DMS53 (cell line): ENCODE data around the gene LRBA.
"Not testable (repeated sequence)": the region's sequence is repeated elsewhere in the genome, so short reads cannot be mapped to it uniquely, and the experiment has no call there.

Source experiments
- DNase-seq: peaks from one replicate; lab custom pipeline; 2025; lab: John Stamatoyannopoulos, UW

LRBA gene, protein sequence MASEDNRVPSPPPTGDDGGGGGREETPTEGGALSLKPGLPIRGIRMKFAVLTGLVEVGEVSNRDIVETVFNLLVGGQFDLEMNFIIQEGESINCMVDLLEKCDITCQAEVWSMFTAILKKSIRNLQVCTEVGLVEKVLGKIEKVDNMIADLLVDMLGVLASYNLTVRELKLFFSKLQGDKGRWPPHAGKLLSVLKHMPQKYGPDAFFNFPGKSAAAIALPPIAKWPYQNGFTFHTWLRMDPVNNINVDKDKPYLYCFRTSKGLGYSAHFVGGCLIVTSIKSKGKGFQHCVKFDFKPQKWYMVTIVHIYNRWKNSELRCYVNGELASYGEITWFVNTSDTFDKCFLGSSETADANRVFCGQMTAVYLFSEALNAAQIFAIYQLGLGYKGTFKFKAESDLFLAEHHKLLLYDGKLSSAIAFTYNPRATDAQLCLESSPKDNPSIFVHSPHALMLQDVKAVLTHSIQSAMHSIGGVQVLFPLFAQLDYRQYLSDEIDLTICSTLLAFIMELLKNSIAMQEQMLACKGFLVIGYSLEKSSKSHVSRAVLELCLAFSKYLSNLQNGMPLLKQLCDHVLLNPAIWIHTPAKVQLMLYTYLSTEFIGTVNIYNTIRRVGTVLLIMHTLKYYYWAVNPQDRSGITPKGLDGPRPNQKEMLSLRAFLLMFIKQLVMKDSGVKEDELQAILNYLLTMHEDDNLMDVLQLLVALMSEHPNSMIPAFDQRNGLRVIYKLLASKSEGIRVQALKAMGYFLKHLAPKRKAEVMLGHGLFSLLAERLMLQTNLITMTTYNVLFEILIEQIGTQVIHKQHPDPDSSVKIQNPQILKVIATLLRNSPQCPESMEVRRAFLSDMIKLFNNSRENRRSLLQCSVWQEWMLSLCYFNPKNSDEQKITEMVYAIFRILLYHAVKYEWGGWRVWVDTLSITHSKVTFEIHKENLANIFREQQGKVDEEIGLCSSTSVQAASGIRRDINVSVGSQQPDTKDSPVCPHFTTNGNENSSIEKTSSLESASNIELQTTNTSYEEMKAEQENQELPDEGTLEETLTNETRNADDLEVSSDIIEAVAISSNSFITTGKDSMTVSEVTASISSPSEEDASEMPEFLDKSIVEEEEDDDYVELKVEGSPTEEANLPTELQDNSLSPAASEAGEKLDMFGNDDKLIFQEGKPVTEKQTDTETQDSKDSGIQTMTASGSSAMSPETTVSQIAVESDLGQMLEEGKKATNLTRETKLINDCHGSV (N-terminal part only)

DNA sequence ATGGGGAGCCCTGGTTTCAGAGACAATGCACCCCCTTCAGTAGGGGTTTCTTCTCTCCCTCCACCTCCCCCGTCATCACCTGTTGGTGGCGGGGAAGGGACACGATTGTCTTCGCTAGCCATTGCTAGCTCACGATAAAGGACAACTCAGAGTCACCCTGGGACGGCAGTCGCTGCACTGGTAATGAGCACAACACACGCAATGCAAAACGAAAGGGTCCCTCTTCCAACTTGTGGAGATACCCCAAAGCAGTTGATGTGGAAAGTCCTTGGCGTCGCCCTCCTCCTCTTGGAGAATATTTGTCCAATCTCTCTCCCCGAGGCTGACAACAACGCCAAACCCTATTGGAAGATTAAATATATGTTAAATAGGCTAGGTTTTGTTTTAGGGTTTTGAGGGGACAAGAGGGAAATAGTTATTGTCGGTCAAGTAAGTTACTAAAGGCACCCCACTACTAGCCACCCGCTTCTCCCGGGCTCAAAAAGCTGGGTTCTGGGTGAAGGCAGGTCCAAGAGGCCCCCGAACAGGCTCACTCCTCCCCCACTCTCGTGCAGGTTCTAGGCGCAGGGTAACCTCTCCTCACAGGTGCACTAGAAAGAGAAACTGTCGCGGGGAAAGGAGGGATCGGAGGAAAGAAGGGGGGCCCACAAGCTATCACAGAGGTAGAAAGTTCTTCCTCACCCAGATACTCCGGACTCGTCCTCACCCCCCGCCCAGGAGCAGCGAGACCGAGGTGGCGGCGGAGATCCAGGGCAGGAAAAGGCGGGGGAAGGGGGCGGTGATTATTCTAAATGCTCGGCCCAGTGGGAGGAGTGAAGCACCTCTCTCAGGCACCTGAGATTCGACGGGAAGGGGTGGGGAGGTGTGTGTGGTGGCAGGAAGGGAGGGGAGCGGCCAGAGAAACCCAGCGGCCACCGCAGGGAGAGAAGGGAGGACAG, at the start of gene LRBA:
LRBA (minus strand) TSS at position 764 of the 938 bp plus-strand sequence; CDS start at position 122, 642 bp downstream.
- DNase-seq, result peak; percentile 96

DNA sequence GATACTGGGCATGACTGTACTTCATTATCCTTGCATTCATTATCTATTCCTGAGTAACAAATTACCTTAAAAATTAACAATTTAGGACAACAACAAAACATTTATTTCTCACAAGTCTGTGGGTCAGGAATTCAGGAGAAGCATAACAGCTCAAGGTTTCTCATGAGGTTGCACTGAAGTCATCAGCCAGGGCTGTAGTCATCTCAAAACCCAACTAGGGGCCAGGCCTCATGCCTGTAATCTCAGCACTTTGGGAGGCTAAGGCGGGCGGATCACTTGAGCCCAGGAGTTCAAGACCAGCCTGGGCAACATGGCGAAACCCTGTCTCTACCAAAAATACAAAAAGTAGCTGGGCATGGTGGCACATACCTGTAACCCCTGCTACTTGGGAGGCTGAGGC, 48.1 kb upstream of the LRBA start:
- not testable (repeated sequence) for DNase-seq

DNA sequence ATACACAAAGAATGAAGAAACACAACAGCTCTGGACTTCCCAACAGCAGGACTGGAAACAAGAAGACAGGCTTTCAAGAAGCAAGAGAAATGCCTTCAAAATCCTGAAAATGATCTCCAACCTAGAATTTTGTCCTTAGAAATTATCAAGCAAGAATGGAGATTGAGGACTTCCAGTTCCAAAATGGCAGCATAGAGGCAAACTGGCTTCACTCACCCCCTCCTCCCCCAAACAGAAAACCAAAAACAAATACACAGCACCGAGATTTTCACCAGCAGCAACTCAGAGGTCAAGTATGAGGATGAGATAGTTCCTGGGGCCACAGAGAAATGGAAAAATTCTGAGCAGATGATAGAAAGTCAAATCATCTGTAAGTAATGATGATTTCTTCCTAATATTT, 40.5 kb upstream of the LRBA start:
- no peak for DNase-seq

DNA sequence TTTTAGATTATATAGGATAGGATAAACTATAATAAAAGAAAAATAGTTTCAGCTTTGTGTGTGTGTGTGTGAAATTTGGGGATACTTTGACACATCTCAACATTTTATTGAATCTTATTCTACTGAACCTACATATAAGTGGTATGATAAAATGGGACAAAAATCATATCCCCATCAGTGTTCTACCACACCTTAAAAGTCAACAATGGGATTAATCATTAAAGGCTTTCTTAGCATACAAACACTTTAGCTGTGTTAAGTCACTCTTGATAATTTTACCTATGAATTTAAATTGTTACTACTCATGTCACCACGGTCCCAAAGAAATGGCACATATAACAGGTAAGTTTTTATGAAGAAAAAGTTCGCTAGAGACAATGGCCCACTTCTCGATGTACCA, 37.7 kb upstream of the LRBA start:
- peak; percentile 34 for DNase-seq

DNA sequence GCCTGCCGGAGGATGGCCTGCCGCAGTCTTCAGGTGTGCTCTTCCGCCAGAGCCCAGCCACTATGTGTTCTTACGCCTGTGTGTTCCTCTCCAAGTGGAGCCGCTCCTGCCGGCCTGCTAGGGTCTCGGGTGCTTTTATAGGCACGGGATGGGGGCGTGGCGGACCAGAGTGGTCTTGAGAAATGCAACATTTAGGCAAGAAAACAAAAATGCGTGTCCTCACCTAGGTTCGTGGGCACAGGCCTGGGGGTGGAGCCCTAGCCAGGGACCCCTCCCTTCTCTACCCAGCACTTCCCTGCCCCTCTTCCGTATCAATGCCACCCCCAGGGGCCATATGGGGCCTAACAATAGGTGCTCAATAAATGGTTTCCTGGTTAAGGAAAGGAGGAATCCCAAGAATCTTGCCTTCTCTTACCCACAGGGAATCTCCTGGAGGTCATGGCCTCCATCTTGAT, 34.4 kb upstream of the LRBA start:
- no peak for DNase-seq

DNA sequence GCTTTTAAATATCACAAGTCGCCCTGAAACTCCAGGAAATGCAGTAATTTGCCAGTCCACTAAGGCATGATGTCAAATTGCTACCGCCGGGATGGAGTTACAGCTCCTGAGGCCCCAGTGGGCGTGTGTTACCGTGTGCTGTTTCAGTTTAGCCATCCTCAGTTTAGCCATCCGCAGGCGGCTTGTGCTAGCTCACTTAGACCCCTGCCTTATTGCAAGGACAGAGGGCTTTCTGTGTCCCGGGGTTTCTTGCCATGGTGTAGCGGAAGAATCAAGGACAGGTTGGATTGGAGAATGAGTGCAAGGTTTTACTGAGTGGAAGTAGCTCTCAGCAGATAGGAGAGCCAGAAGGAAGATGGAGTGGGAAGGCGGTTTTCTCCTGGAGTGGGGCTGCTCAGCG, 33.8 kb upstream of the LRBA start:
- no peak for DNase-seq

DNA sequence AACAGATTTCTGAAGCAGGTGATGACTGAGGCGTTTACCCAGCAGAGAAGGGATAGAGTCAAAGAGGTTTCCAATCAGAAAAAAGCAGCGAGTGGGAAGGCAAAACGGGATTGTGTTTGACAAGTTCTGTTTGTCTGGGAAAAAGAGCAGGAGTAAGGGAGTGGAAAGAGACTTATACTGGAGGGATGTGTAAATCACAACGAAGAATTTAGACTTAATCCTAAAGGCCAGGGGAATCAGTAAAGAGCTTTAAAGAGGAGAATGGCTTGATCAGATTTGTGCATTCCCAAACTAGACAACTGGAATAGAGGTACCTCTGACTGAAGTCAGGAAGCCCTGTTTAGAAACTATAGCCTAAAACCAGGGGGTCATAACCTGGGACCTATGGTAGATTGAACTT, 31.5 kb upstream of the LRBA start:
- no peak for DNase-seq

DNA sequence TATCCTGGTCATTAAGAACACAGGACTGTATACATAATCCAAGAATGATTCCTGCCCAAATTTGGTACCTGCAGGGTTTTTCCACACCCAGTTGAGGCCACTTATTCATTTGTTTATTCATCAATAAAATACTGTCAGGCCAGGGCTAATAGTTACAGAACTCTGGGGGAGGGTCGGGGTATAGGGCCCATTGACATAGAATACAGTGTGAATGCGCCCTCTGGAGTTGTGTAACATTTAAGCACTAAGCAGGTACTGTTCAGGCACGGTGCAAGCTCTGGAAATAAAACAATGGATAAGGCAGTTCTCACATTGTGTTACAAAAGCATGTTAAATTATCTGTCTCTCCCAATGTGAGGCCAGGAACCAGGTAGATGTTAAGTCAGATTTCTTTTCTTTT, 30.8 kb upstream of the LRBA start:
- DNase-seq, result peak; percentile 73

DNA sequence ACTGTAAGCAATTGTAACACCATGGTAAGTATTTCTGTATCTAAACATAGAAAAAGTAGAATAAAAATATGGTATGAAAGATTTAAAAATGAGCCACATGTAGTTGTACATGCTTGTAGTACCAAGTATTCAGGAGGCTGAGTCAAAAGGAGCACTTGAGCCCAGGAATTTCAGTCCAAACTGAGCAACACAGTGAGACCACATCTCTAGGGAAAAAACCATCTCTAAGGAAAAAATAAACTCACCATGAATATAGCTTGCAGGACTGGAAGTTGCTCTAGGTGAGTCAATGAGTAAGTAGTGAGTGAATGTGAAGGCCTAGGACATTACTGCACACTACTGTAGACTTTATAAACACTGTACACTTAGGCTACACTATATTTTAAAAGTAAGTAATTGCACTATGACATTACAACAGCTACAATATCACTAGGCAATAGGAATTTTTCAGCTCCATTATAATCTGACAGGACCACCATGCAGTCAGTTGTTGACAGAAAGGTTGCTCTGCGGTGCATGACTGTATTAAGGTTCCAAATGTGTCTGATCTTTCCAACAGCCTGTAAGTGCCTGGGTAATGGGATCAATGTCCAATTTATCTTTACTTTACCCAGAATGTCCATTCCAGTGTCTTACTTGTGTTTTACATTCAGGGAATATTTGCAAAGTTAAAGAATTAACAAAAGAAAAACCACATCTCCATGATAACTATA, 28.9 kb upstream of the LRBA start:
- no peak for DNase-seq

DNA sequence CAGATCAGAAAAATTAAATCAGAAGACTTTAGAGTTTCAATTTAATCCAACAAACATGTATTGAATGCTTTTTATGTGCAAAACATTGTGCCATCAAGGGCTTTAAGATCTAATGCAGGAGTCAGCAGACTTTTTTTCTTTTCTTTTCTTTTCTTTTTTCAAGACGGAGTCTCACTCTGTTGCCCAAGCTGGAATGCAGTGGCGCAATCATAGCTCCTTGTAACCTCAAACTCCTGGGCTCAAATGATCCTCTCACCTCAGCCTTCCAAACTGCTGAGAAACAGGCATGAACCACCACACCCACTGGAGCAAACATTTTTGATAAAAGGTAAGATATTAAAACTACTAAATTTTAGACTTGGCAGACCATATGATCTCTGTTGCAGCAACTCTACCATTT, 24.6 kb upstream of the LRBA start:
- DNase-seq, result no peak

DNA sequence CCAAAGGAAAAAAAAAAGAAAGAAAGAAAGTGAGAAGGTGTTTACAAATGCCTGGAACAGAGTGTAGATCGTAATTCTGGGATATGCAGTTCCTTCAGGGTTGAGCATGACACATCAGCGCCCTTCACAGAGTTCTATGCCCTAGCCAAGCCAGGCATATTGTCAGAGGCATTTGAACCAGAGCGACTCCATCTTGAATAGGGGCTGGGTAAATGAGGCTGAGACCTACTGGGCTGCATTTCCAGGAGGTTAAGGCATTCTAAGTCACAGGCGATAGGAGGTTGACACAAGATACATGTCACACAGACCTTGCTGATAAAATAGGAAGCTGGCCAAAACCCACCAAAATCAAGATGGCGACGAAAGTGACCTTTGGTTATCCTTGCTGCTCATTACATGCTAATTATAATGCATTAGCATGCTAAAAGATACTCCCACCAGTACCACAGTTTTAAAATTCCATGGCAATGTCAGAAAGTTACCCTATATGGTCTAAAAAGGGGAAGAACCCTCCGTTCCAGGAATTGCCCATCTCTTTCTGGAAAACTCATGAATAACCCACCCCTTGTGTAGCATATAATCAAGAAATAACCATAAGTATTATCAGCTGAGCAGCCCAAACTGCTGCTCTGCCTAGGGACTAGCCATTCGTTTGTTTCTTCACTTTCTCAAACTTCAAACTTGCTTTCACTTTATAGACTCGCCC, 23.5 kb upstream of the LRBA start:
- DNase-seq, result no peak

DNA sequence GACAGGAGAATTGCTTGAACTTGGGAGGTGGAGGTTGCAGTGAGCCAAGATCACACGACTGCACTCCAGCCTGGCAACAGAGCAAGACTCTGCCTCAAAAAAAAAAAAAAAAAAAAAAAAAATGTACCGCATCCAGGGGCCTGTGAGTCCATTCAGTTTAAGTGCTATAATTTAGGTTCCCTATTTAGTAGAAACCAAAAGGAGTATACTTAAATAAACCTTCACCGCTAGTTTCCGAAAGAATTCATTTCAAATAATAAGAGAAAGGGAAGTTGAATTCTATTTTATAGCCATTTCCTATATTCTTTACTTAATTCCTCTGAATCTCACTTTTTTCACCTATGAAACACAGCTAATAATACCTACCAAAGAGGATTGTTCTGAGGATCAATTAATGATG, 20.8 kb upstream of the LRBA start:
- peak; percentile 28 for DNase-seq

DNA sequence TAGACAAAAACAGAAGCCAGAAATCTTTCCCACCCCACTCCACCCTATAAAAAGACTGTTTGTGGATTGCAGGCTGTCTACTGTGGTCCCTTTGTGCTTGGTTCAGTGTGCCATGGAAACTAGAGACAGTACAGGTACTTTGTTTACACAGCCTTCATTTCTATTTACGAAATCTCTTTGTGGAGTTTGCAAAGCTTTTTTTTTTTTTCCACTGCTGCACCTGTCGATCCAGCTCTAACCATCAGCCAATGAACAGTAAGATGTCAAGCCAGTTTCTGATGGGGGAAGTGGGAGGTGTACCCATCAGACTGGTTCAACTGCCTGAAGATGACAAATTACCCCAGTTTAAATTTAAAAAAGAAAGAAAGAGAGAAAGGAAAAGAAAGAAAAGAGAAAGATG, 20.2 kb upstream of the LRBA start:
- peak; percentile 97 for DNase-seq

DNA sequence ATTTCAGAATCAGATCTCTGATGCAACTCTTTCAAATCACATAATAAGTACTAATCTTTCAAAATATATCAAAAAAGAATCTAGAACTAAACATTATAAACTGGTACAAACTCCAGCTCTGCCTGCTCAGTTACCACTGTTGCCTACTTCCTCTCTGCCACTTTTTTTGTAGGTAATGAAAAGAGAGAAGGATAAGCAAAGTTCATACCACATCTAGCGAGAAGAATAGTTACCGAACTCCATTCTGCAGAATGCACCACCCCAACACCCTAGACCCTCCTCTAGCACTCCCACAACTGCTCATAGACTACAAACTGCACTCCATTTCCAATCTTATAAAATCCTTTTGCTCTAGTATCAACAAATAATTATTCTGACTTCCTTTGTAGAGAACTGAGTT, 19.7 kb upstream of the LRBA start:
- peak; percentile 64 for DNase-seq

DNA sequence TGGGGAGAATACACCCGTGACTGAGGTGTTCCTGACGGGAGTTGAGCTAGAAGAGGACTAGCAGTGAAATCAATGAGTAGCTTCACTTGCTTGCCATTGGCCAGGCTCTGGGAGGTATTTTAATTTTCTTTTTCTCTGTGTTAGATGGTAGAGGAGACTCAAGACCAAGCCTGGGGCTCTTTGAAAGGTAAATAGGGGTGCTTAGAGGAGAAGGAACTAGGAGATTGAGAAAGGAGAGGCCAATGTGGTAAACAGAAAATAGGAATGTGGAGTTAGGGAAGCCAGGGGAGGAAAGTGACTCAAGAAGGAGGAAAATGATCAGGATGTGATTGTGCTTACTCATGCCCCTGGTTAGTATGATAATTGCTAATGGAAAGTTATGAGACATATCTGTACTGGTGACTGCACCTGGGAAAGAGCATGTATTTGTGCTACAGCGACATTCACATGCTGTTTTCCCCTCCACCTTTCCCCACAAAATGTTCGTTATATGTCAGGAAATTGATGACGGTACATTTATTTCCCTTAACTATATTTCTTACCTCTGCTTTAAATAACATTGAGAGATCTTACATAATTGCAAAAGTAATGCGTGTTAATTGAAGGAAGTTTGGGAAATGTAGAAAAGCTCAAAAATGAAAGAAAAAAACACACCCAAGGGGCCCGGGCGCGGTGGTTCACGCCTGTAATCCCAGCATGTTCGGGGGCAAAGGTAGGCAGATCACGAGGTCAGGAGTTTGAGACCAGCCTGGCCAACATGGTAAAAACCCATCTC, 16.9 kb upstream of the LRBA start:
- DNase-seq, result peak; percentile 16

DNA sequence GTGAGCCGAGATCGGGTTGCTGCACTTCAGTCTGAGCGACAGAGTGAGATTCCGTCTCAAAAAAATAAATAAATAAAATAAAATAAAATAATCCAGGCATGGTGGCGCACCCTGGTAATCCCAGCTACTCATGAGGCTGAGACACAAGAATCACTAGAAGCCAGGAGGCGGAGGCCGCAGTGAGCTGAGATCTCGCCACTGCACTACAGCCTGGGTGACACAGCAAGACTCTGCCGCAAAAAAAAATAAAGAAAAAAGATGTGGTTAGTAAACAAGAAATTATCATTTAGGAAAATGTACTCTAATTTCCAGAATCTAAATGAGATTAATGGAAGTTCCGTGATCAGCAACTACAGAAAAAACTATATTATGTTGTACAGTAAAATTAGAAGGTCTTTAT, 14.5 kb upstream of the LRBA start:
- DNase-seq, result no peak

DNA sequence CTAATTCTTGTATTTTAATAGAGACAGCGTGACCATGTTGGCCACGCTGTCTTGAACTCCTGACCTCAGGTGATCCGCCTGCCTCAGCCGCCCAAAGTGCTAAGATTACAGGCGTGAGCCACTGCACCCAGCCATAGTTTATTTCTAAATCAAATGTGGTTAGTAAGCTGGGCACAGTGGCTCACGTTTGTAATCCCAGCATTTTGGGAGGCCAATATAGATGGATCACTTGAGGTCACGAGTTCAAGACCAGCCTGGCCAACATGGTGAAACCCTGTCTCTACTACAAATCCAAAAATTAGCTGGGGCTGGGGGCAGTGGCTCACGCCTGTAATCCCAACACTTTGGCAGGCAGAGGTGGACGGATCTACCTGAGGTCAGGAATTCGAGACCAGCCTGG, 13.9 kb upstream of the LRBA start:
- DNase-seq, result not testable (repeated sequence)

DNA sequence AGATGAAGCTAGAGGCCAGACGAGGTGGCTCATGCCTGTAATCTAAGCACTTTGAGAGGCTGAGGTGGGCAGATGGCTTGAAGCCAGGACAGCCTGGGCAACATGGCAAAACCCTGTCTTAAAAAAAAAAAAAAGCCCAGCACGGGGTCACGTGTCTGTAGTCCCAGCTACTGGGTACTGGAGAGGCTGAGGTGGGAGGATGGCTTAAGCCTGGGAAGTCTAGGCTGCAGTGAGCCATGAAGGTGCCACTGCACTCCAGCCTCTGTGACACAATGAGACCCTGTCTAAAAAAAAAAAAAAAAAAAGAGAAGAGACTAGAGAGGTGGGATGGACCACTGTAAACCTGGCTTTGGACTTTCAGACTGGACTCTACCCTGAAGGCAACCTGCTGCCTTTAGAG, 10.7 kb upstream of the LRBA start:
- DNase-seq, result no peak

DNA sequence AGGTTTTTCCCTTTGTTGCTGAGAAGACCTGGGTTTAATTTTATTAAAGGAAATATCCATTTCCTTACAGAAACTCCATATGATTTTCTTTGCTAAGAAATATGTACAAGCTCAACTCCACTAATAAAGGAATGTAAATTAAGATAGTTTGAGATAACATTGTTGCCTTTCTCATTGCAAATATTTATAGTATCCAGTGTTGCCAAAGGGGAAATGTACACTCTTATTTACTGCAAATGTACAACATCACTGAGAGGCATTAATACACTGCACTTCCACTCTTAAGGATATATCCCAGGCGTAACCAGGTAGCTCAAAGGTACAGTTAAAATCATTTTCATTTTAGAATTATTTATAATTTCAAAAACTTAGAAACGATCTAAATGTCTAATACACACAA, 7.5 kb upstream of the LRBA start:
- DNase-seq, result no peak
